Iris pigment epithelial cell (primary cell): ENCODE data around the gene IFNA8.
"Not testable (repeated sequence)": the region's sequence is repeated elsewhere in the genome, so short reads cannot be mapped to it uniquely, and the experiment has no call there.

ENCODE experiments used
- DNase-seq: peaks from one replicate; pipeline ENCODE4 v3.0.0-alpha.2; 2011; ENCODE audit warnings: low read depth

IFNA8 gene

GRCh38 chr9:21408817-21409216 lies at the start of gene IFNA8:
Gene IFNA8, plus strand, starts transcription at chr9:21409117. Its CDS starts 60 bp downstream, at chr9:21409177.
- DNase-seq = no peak

DNA sequence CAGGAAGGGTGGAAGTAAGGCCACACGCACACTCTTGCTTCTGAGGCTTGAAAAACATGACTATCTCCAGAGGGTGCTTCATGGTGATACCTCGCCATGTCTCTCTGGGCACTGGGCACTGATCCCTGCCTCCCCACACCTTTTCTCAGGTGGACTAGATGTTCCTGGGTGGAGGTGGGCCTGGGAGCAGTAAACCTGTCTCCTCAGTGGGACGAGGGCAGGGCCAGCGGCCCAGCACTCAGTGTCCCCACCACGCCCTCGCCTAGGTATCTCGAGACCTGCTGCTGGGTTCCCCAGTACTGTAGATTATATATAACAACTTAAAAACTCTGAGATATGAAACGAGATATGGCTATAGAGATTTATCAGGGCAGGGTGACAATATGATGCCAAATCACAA lies 46.6 kb upstream of the IFNA8 start:
- no peak for DNase-seq

DNA sequence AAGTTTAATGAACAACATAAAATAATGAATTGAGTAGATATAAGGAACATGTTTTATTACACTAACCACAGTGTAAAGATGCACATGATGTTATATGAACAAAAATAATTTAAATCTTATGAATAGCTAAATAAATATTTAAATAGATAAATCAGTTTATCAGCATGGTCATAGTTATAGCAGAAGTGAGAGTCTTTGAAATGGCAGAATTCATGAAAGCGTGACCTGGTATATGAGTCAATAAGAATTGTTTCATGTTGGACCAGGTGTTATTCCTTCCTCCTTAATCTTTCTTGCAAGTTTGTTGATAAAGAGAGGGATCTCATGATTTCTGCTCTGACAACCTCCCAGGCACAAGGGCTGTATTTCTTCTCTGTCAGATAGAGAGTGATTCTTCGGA lies 41.7 kb upstream of the IFNA8 start:
- not testable (repeated sequence) for DNase-seq

GRCh38 chr9:21367957-21368356 lies 41.0 kb upstream of the IFNA8 start, which contains the start of gene IFNA13:
Gene IFNA13, minus strand, starts transcription at chr9:21368057. Its CDS starts 47 bp downstream, at chr9:21368010.
- DNase-seq = no peak

- not testable (repeated sequence) for DNase-seq
Measured at GRCh38 chr9:21371467-21371866, 37.5 kb upstream of the IFNA8 start.

- no peak for DNase-seq
Measured at GRCh38 chr9:21381448-21382339, 27.2 kb upstream of the IFNA8 start.

DNA sequence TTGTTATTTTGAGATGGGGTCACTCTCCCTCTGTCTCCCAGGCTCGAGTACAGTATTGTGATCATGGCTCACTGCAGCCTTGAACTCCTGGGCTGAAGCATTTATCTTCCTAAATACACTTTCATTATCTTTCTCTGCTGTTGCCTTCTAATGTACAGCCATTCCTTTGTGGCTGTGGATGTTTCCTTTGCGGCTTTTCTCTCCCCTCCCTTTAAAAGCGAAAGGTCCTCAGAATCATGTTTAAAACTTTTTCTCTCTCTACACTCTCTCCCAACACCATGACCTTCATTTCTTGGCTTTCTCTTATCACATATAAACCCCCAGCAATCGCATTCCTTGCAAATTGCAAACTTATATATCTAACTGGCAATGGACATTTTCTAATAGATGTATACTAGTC lies 25.3 kb upstream of the IFNA8 start:
- DNase-seq = no peak

GRCh38 chr9:21385131-21385670 lies 23.7 kb upstream of the IFNA8 start, which contains the start of gene IFNA2:
Gene IFNA2, minus strand, starts transcription at chr9:21385398. Its CDS starts 69 bp downstream, at chr9:21385329.
- DNase-seq = no peak

GRCh38 chr9:21392270-21392669 lies 16.6 kb upstream of the IFNA8 start:
- DNase-seq = peak; percentile 17

GRCh38 chr9:21395778-21396717 lies 12.9 kb upstream of the IFNA8 start:
- DNase-seq = peak; percentile 13

- no peak for DNase-seq
Measured at GRCh38 chr9:21398955-21399489, 9.9 kb upstream of the IFNA8 start.

GRCh38 chr9:21399956-21400355 lies 9.0 kb upstream of the IFNA8 start:
- no peak for DNase-seq

DNA sequence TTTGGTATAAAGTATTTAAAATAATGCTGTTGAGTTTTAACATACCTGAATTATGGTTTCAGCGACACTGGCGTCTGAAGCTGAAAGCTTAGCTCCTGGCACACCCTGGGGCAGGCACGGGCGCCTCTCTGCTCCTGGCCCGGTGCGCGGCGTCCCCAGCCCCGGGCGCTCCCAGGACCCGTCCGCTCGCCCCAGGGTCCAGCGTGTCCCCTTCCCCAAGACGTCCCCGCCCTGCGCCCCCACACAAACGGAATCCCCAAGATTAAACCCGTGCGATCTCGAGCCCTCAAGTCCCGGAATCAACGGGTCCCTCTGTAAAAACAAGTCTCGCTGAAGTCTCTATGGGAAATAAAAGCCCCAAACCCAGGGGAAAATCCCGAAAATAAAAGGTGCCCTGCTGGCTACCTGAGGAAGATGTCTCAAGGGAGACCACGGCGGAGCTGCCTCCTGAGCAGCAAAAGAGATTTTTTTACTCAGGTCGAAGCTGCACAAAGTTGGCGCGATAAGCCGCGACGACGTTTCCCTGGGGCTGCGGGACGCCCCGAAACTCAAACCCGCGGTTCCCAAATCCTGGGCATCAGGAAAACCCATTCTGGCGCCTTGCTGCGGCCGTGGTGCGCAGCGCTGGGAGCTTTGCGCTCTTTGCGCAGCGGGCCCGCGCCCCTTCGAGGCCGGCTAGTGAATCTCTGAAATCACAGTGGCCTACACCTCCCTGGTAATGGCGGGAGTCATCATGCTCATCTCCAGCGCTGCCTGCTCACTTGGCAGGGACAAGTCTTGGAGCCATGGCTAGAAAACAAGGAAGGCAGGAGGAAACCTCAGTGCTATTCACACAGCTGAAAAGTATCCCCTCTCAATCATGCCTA lies 6.3 kb upstream of the IFNA8 start:
- no peak for DNase-seq

DNA sequence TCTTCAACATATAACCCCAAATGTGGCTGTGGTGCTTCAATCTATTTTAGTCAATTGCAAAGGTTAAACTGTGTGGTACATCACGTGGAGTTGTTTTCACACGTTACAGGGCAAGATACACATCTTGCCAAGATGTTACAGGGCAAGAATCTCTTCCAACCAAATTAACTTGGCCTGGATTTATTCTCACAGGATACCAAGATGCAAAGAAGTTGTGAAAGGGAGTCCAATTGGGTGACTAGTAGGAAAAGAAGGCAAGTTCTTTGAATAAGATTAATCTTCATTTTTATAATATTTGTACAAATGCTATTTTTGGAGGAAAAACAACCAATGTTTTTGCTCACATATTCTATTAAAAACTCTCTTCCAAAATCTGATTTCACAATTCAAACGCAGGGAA lies 4.8 kb upstream of the IFNA8 start:
- DNase-seq = no peak

GRCh38 chr9:21412107-21412506 lies 3.2 kb downstream of the IFNA8 start:
- DNase-seq = no peak

DNA sequence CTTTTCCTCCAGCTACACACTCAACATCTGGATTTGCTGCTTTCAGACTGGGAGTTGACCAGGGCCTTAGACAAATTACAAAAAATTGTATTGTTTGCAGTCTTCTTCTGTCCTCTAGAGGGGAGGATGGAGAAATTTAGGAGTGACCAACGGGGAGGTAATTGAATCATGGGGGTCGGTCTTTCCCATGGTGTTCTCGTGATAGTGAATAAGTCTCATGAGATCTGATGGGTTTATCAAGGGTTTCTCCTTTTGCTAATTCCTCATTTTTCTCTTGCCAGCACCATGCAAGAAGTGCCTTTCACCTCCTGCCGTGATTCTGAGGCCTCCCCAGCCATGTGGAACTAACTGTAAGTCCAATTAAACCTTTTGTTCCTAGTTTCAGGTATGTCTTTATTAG lies 4.2 kb downstream of the IFNA8 start:
- DNase-seq = no peak

DNA sequence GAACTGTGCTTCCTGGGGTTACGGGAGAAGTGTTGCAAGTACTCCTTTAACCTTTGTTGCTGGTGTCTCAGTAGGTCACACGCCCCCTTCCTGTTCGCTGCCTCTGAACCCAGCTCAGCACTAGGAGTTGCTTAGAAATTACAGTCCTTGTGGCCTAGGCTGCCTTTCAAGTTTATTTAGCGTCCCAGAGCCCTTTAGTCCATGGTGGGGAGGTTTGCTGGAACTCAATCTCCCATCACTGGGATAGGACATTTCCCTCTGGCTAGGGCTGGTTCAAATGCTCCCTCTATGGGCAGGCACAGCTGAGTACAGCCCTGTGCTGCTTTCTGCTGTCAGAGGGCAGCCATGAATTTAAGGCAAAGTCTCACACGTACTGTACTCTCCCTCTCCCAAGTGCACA lies 4.7 kb downstream of the IFNA8 start:
- no peak for DNase-seq

GRCh38 chr9:21414220-21414940 lies 5.5 kb downstream of the IFNA8 start:
- DNase-seq = no peak

GRCh38 chr9:21415493-21416267 lies 6.8 kb downstream of the IFNA8 start:
- peak; percentile 37 for DNase-seq

- no peak for DNase-seq
Measured at GRCh38 chr9:21428235-21428634, 19.3 kb downstream of the IFNA8 start.
